ENCODE measurements around the gene IL10.

IL10 gene

GRCh38 chr1:206797534-206798383 lies 25.5 kb upstream of the IL10 start:
- Histone ChIP-seq H3K9ac (ENCODE audit: insufficient read length) (no peak overlapping the region), H3K4me3 (no peak overlapping the region), H3K36me3 (ENCODE audit: insufficient read depth, low read length) (no peaks in the 10 kb centered on the region), H3K27ac (no peak overlapping the region), H3K9me3 (ENCODE audit: low read depth, low read length) (no peaks in the 10 kb centered on the region)
- no peak for DNase-seq (ENCODE audit: low read depth, low spot score)
- TF ChIP-seq EZH2 (IDR thresholded peaks at IDR 0.05) (no peak), POLR2AphosphoS5 (IDR thresholded peaks at IDR 0.05; ENCODE audit: borderline replicate concordance, low read depth, low read length) (no peak), FOXP2 (optimal IDR thresholded peaks at IDR 0.05; ENCODE audit: control extremely low read depth, extremely low read length, insufficient read depth) (no peak)

GRCh38 chr1:206796981-206797402 lies 24.7 kb upstream of the IL10 start:
- Histone ChIP-seq H3K9me3 (ENCODE audit: low read depth, low read length) (no peaks in the 10 kb centered on the region), H3K36me3 (ENCODE audit: insufficient read depth, low read length) (no peaks in the 10 kb centered on the region), H3K9ac (ENCODE audit: insufficient read length) (no peak overlapping the region), H3K4me3 (no peak overlapping the region), H3K27ac (no peak overlapping the region)
- no peak for DNase-seq (ENCODE audit: low read depth, low spot score)
- TF ChIP-seq FOXP2 (optimal IDR thresholded peaks at IDR 0.05; ENCODE audit: control extremely low read depth, extremely low read length, insufficient read depth) (no peak), POLR2AphosphoS5 (IDR thresholded peaks at IDR 0.05; ENCODE audit: borderline replicate concordance, low read depth, low read length) (no peak), EZH2 (IDR thresholded peaks at IDR 0.05) (no peak)

GRCh38 chr1:206796116-206796515 lies 23.8 kb upstream of the IL10 start:
- H3K9ac ChIP-seq (ENCODE audit: insufficient read length), result no peak overlapping the region
- no peak overlapping the region for H3K4me3 ChIP-seq
- TF ChIP-seq EZH2 (IDR thresholded peaks at IDR 0.05) (no peak), FOXP2 (optimal IDR thresholded peaks at IDR 0.05; ENCODE audit: control extremely low read depth, extremely low read length, insufficient read depth) (no peak), POLR2AphosphoS5 (IDR thresholded peaks at IDR 0.05; ENCODE audit: borderline replicate concordance, low read depth, low read length) (no peak)
- H3K27ac ChIP-seq, result no peak overlapping the region
- DNase-seq (ENCODE audit: low read depth, low spot score), result no peak
- H3K36me3 ChIP-seq (ENCODE audit: insufficient read depth, low read length), result no peaks in the 10 kb centered on the region
- H3K9me3 ChIP-seq (ENCODE audit: low read depth, low read length), result no peaks in the 10 kb centered on the region

- Histone ChIP-seq H3K9ac (ENCODE audit: insufficient read length) (no peak overlapping the region), H3K36me3 (ENCODE audit: insufficient read depth, low read length) (no peaks in the 10 kb centered on the region), H3K27ac (no peak overlapping the region), H3K9me3 (ENCODE audit: low read depth, low read length) (no peaks in the 10 kb centered on the region), H3K4me3 (no peak overlapping the region)
- TF ChIP-seq FOXP2 (optimal IDR thresholded peaks at IDR 0.05; ENCODE audit: control extremely low read depth, extremely low read length, insufficient read depth), result no peak
- TF ChIP-seq POLR2AphosphoS5 (IDR thresholded peaks at IDR 0.05; ENCODE audit: borderline replicate concordance, low read depth, low read length), result no peak
- no peak for TF ChIP-seq EZH2 (IDR thresholded peaks at IDR 0.05)
- DNase-seq (ENCODE audit: low read depth, low spot score), result no peak
Measured at GRCh38 chr1:206794294-206794908, 22.1 kb upstream of the IL10 start.

GRCh38 chr1:206793620-206794019 lies 21.3 kb upstream of the IL10 start:
- DNase-seq (ENCODE audit: low read depth, low spot score), result no peak
- no peak for TF ChIP-seq FOXP2 (optimal IDR thresholded peaks at IDR 0.05; ENCODE audit: control extremely low read depth, extremely low read length, insufficient read depth)
- TF ChIP-seq POLR2AphosphoS5 (IDR thresholded peaks at IDR 0.05; ENCODE audit: borderline replicate concordance, low read depth, low read length), result no peak
- no peak for TF ChIP-seq EZH2 (IDR thresholded peaks at IDR 0.05)
- Histone ChIP-seq H3K4me3 (no peak overlapping the region), H3K9me3 (ENCODE audit: low read depth, low read length) (no peaks in the 10 kb centered on the region), H3K9ac (ENCODE audit: insufficient read length) (no peak overlapping the region), H3K36me3 (ENCODE audit: insufficient read depth, low read length) (no peaks in the 10 kb centered on the region), H3K27ac (no peak overlapping the region)

- H3K9me3 ChIP-seq (ENCODE audit: low read depth, low read length), result no peaks in the 10 kb centered on the region
- H3K4me3 ChIP-seq, result no peak overlapping the region
- H3K36me3 ChIP-seq (ENCODE audit: insufficient read depth, low read length), result no peaks in the 10 kb centered on the region
- no peak for DNase-seq (ENCODE audit: low read depth, low spot score)
- H3K27ac ChIP-seq, result no peak overlapping the region
- H3K9ac ChIP-seq (ENCODE audit: insufficient read length), result no peak overlapping the region
- TF ChIP-seq EZH2 (IDR thresholded peaks at IDR 0.05), result no peak
- no peak for TF ChIP-seq POLR2AphosphoS5 (IDR thresholded peaks at IDR 0.05; ENCODE audit: borderline replicate concordance, low read depth, low read length)
- no peak for TF ChIP-seq FOXP2 (optimal IDR thresholded peaks at IDR 0.05; ENCODE audit: control extremely low read depth, extremely low read length, insufficient read depth)
Measured at GRCh38 chr1:206792939-206793607, 20.8 kb upstream of the IL10 start.

GRCh38 chr1:206790502-206791250 lies 18.4 kb upstream of the IL10 start:
- Histone ChIP-seq H3K9ac (ENCODE audit: insufficient read length) (no peak overlapping the region), H3K36me3 (ENCODE audit: insufficient read depth, low read length) (no peaks in the 10 kb centered on the region), H3K9me3 (ENCODE audit: low read depth, low read length) (no peaks in the 10 kb centered on the region), H3K27ac (no peak overlapping the region), H3K4me3 (no peak overlapping the region)
- TF ChIP-seq EZH2 (IDR thresholded peaks at IDR 0.05) (no peak), POLR2AphosphoS5 (IDR thresholded peaks at IDR 0.05; ENCODE audit: borderline replicate concordance, low read depth, low read length) (no peak), FOXP2 (optimal IDR thresholded peaks at IDR 0.05; ENCODE audit: control extremely low read depth, extremely low read length, insufficient read depth) (no peak)
- no peak for DNase-seq (ENCODE audit: low read depth, low spot score)
